ENCODE data around the gene DEFB132.

The DEFB132 gene

DNA sequence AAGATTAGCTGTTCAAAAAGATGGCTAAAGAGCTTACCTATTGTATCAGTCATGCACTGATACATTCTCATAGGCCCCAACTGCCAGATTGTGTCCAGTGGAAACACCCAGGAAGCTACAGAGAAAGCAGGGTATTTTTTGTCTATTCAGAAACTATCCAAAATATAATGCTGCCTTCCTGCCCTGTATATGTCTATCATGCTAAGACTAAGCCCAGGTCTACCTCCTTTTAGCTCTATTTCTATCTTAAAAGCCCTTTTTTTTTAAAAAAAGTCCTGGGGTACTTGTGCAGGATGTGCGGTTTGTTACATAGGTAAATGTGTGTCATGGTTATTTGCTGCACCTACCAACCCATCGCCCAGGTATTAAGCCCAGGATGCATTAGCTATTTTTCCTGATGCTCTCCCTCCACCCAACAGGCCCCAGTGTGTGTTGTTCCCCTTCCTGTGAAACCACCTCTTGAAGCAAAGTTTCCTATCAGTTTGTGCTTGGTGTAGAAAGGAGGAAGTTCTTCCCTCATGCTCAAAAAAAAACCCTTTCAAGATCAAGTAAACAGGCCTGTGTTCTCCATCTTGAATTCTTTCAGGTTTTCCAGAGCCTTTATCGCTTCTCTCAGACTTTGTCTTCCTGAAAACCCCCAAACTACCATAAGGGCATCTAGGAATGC, 30.0 kb upstream of the DEFB132 start:
- no CpG with 5 or more reads among the region's 3 CpGs for WGBS (ENCODE audit: extremely low coverage, insufficient coverage, low lambda C conversion rate)
- no peak overlapping the region for H2BK15ac ChIP-seq (replicated peaks; ENCODE audit: low read depth)

DNA sequence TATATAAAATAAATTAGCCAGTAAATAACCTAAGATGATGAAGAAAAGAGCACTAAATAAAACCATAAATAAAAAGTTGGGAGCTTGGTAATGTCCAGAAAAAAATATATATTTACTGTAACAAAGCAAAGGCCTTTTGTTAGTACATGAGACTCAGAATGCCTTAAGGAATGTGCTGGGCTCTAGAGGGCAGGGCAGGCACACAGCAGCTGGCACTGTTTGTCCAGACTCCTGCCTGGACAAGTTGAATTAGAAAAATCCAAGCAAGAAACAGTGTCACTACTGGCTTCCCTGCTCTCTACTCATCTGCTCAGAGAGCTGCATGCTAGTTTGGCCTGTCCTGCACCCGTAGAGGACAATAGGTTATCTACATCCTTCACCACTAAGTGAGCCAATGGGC, 21.6 kb upstream of the DEFB132 start:
- H3K9ac ChIP-seq (ENCODE audit: low read length) = no peak overlapping the region
- no peak overlapping the region for H3K18ac ChIP-seq (ENCODE audit: low read length)
- H3K4me3 ChIP-seq (ENCODE audit: low read length) = no peak overlapping the region
- H3K23ac ChIP-seq (ENCODE audit: low read length) = no peak overlapping the region
- no peak overlapping the region for H2AK5ac ChIP-seq (ENCODE audit: low read length)
- H3K4me2 ChIP-seq (ENCODE audit: low read length) = no peak overlapping the region
- no peak overlapping the region for H2BK15ac ChIP-seq (replicated peaks; ENCODE audit: low read depth)
- WGBS (ENCODE audit: extremely low coverage, insufficient coverage, low lambda C conversion rate) = no CpG with 5 or more reads among the region's 1 CpG
- H2BK120ac ChIP-seq (ENCODE audit: low read depth, low read length) = no peak overlapping the region
- no peaks in the 10 kb centered on the region for H3K36me3 ChIP-seq (ENCODE audit: control insufficient read depth, insufficient read depth, low read length)
- no peaks in the 10 kb centered on the region for H3K79me1 ChIP-seq (ENCODE audit: low read length)
- no peak overlapping the region for H4K8ac ChIP-seq (ENCODE audit: low read depth, low read length)
- H4K5ac ChIP-seq (ENCODE audit: low read length) = no peak overlapping the region
- no peaks in the 10 kb centered on the region for H3K27me3 ChIP-seq (ENCODE audit: insufficient read depth, low read length, poor library complexity)
- H2BK5ac ChIP-seq (ENCODE audit: low read length) = no peak overlapping the region
- H3K79me2 ChIP-seq (ENCODE audit: control insufficient read depth, insufficient read depth, low read length) = no peaks in the 10 kb centered on the region
- H3K56ac ChIP-seq (ENCODE audit: low read length) = no peak overlapping the region
- H3K4ac ChIP-seq (ENCODE audit: low read depth, low read length) = no peak overlapping the region
- H3K4me1 ChIP-seq (ENCODE audit: control insufficient read depth, low read depth, low read length) = no peaks in the 10 kb centered on the region
- H3K27ac ChIP-seq (ENCODE audit: low read depth, low read length) = no peak overlapping the region
- no peak for DNase-seq

More for the DNA sequence above, 30.0 kb upstream of the DEFB132 start:
- Histone ChIP-seq H4K8ac (ENCODE audit: low read depth, low read length) (no peak overlapping the region), H3K18ac (ENCODE audit: low read length) (no peak overlapping the region), H3K23ac (ENCODE audit: low read length) (no peak overlapping the region), H3K79me2 (ENCODE audit: control insufficient read depth, insufficient read depth, low read length) (no peaks in the 10 kb centered on the region), H3K27me3 (ENCODE audit: insufficient read depth, low read length, poor library complexity) (no peaks in the 10 kb centered on the region), H2BK5ac (ENCODE audit: low read length) (no peak overlapping the region), H3K36me3 (ENCODE audit: control insufficient read depth, insufficient read depth, low read length) (no peaks in the 10 kb centered on the region), H2BK120ac (ENCODE audit: low read depth, low read length) (no peak overlapping the region), H3K9ac (ENCODE audit: low read length) (no peak overlapping the region), H3K4ac (ENCODE audit: low read depth, low read length) (no peak overlapping the region), H3K56ac (ENCODE audit: low read length) (no peak overlapping the region), H2AK5ac (ENCODE audit: low read length) (no peak overlapping the region), H3K79me1 (ENCODE audit: low read length) (no peaks in the 10 kb centered on the region), H3K4me2 (ENCODE audit: low read length) (no peak overlapping the region), H3K27ac (ENCODE audit: low read depth, low read length) (no peak overlapping the region), H3K4me1 (ENCODE audit: control insufficient read depth, low read depth, low read length) (no peaks in the 10 kb centered on the region), H3K4me3 (ENCODE audit: low read length) (no peak overlapping the region), H4K5ac (ENCODE audit: low read length) (no peak overlapping the region)
- no peak for DNase-seq

DNA sequence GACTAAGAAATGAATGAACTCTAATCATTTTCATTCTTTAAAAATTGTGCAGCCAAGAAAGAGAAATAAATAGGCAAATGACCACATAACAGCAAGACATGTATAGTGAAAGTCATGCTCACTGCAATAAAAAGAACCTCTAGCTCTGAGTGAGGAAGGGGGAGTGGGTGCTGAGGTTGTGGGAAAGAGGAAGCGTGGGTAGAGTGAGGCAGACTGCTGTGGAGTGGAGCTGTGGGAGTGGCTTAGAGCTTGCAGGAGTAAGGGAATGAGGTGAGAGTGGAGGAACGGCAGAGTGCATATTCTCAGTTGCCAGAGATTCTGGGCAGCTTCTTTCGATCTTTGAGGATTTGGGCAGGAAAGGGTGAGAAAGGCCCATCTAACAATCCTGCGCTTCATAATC, 20.0 kb upstream of the DEFB132 start:
- Histone ChIP-seq H3K9ac (ENCODE audit: low read length) (no peak overlapping the region), H3K23ac (ENCODE audit: low read length) (no peak overlapping the region), H3K4me2 (ENCODE audit: low read length) (no peak overlapping the region), H4K5ac (ENCODE audit: low read length) (no peak overlapping the region), H3K79me2 (ENCODE audit: control insufficient read depth, insufficient read depth, low read length) (no peaks in the 10 kb centered on the region), H3K18ac (ENCODE audit: low read length) (no peak overlapping the region), H3K4me1 (ENCODE audit: control insufficient read depth, low read depth, low read length) (no peaks in the 10 kb centered on the region), H3K79me1 (ENCODE audit: low read length) (no peaks in the 10 kb centered on the region), H3K36me3 (ENCODE audit: control insufficient read depth, insufficient read depth, low read length) (no peaks in the 10 kb centered on the region), H4K8ac (ENCODE audit: low read depth, low read length) (no peak overlapping the region), H2AK5ac (ENCODE audit: low read length) (no peak overlapping the region), H2BK15ac (replicated peaks; ENCODE audit: low read depth) (no peak overlapping the region), H3K27ac (ENCODE audit: low read depth, low read length) (no peak overlapping the region), H2BK120ac (ENCODE audit: low read depth, low read length) (no peak overlapping the region), H3K27me3 (ENCODE audit: insufficient read depth, low read length, poor library complexity) (no peaks in the 10 kb centered on the region), H3K4me3 (ENCODE audit: low read length) (no peak overlapping the region), H3K56ac (ENCODE audit: low read length) (no peak overlapping the region), H2BK5ac (ENCODE audit: low read length) (no peak overlapping the region), H3K4ac (ENCODE audit: low read depth, low read length) (no peak overlapping the region)
- no CpG with 5 or more reads among the region's 4 CpGs for WGBS (ENCODE audit: extremely low coverage, insufficient coverage, low lambda C conversion rate)
- no peak for DNase-seq

DNA sequence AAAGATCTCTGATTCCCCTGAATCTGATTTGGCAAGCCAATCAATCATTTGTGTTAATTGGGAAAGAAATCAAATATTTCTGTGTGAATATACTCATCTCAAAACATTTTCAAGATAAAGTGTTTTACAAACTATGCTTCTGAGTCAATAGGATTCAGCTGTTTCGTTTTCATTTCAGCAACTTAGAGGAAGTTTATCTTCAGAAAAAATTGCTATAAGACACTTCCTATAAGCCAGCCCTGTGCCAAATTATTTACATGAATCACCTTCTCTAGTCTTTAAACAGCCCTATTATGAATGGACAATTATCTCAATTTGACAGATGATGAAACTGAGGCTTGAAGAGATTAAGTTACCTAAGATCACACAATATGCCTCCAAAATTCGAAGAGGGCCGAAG, 19.6 kb upstream of the DEFB132 start:
- no peak overlapping the region for H2AK5ac ChIP-seq (ENCODE audit: low read length)
- no peak overlapping the region for H3K9ac ChIP-seq (ENCODE audit: low read length)
- no peak overlapping the region for H4K8ac ChIP-seq (ENCODE audit: low read depth, low read length)
- no peak overlapping the region for H2BK120ac ChIP-seq (ENCODE audit: low read depth, low read length)
- H3K56ac ChIP-seq (ENCODE audit: low read length) = no peak overlapping the region
- DNase-seq = no peak
- no peaks in the 10 kb centered on the region for H3K79me2 ChIP-seq (ENCODE audit: control insufficient read depth, insufficient read depth, low read length)
- no peaks in the 10 kb centered on the region for H3K79me1 ChIP-seq (ENCODE audit: low read length)
- no peaks in the 10 kb centered on the region for H3K4me1 ChIP-seq (ENCODE audit: control insufficient read depth, low read depth, low read length)
- no peak overlapping the region for H2BK5ac ChIP-seq (ENCODE audit: low read length)
- WGBS (ENCODE audit: extremely low coverage, insufficient coverage, low lambda C conversion rate) = no CpG with 5 or more reads among the region's 3 CpGs
- H3K23ac ChIP-seq (ENCODE audit: low read length) = no peak overlapping the region
- H3K4me3 ChIP-seq (ENCODE audit: low read length) = no peak overlapping the region
- H4K5ac ChIP-seq (ENCODE audit: low read length) = no peak overlapping the region
- no peaks in the 10 kb centered on the region for H3K36me3 ChIP-seq (ENCODE audit: control insufficient read depth, insufficient read depth, low read length)
- H2BK15ac ChIP-seq (replicated peaks; ENCODE audit: low read depth) = no peak overlapping the region
- H3K18ac ChIP-seq (ENCODE audit: low read length) = no peak overlapping the region
- no peak overlapping the region for H3K4ac ChIP-seq (ENCODE audit: low read depth, low read length)
- H3K4me2 ChIP-seq (ENCODE audit: low read length) = no peak overlapping the region
- no peaks in the 10 kb centered on the region for H3K27me3 ChIP-seq (ENCODE audit: insufficient read depth, low read length, poor library complexity)
- H3K27ac ChIP-seq (ENCODE audit: low read depth, low read length) = no peak overlapping the region

DNA sequence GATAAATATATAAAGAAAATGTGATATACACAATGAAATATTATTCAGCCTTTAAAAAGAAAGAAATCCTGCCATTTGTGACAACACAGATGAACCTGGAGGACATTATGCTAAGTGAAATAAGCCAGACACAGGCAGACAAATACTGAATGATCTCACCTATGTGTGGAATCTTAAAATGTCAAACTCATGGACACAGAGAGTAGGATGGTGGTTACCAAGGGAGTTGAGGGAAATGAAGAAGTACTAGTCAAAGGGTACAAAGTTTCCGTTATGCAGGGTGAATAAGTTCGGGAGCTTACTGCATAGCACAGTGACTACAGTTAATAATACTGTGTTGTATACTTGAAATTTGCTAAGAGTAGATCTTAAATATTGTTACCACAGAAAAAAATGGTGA, 14.6 kb upstream of the DEFB132 start:
- WGBS (ENCODE audit: extremely low coverage, insufficient coverage, low lambda C conversion rate) = no CpG with 5 or more reads among the region's 2 CpGs

DNA sequence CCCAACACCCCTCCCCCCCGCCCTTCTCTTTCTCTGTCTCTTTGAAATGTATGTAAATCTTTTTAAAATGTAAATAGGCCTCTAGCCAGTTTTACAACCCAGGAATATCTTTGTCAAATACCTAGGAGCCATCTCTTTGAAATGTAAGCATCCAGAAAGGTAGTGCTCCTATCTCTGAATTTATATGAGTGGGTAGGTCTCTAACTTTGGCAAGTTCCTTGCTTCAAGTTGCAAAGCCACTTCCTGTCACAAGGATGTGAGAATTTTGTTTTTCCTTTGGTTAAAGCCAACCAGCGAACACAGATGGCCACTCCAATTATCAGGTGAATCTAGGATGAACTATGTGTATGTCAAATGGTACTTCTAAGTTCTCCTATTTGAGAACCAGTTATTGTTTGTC, 6.2 kb upstream of the DEFB132 start:
- Histone ChIP-seq H4K8ac (ENCODE audit: low read depth, low read length) (no peak overlapping the region), H3K27ac (ENCODE audit: low read depth, low read length) (no peak overlapping the region), H3K23ac (ENCODE audit: low read length) (no peak overlapping the region), H3K4me1 (ENCODE audit: control insufficient read depth, low read depth, low read length) (no peaks in the 10 kb centered on the region), H2BK5ac (ENCODE audit: low read length) (no peak overlapping the region), H2BK120ac (ENCODE audit: low read depth, low read length) (no peak overlapping the region), H3K9ac (ENCODE audit: low read length) (no peak overlapping the region), H3K4ac (ENCODE audit: low read depth, low read length) (no peak overlapping the region), H3K56ac (ENCODE audit: low read length) (no peak overlapping the region), H3K18ac (ENCODE audit: low read length) (no peak overlapping the region), H3K79me1 (ENCODE audit: low read length) (no peaks in the 10 kb centered on the region), H2BK15ac (replicated peaks; ENCODE audit: low read depth) (no peak overlapping the region), H3K4me3 (ENCODE audit: low read length) (no peak overlapping the region), H3K4me2 (ENCODE audit: low read length) (no peak overlapping the region), H3K79me2 (ENCODE audit: control insufficient read depth, insufficient read depth, low read length) (no peaks in the 10 kb centered on the region), H2AK5ac (ENCODE audit: low read length) (no peak overlapping the region), H3K27me3 (ENCODE audit: insufficient read depth, low read length, poor library complexity) (peaks cover 2% of the 10 kb centered on the region), H4K5ac (ENCODE audit: low read length) (no peak overlapping the region), H3K36me3 (ENCODE audit: control insufficient read depth, insufficient read depth, low read length) (no peaks in the 10 kb centered on the region)
- DNase-seq = peak; percentile 76
- no CpG with 5 or more reads among the region's 2 CpGs for WGBS (ENCODE audit: extremely low coverage, insufficient coverage, low lambda C conversion rate)

More for the DNA sequence above, 14.6 kb upstream of the DEFB132 start:
- no peak overlapping the region for H2BK120ac ChIP-seq (ENCODE audit: low read depth, low read length)
- no peak overlapping the region for H4K8ac ChIP-seq (ENCODE audit: low read depth, low read length)
- no peak overlapping the region for H2AK5ac ChIP-seq (ENCODE audit: low read length)
- H3K4me1 ChIP-seq (ENCODE audit: control insufficient read depth, low read depth, low read length) = no peaks in the 10 kb centered on the region
- peaks cover 2% of the 10 kb centered on the region for H3K27me3 ChIP-seq (ENCODE audit: insufficient read depth, low read length, poor library complexity)
- H3K4me3 ChIP-seq (ENCODE audit: low read length) = no peak overlapping the region
- H3K79me2 ChIP-seq (ENCODE audit: control insufficient read depth, insufficient read depth, low read length) = no peaks in the 10 kb centered on the region
- no peak overlapping the region for H3K9ac ChIP-seq (ENCODE audit: low read length)
- H4K5ac ChIP-seq (ENCODE audit: low read length) = no peak overlapping the region
- DNase-seq = no peak
- H2BK5ac ChIP-seq (ENCODE audit: low read length) = no peak overlapping the region
- no peak overlapping the region for H3K27ac ChIP-seq (ENCODE audit: low read depth, low read length)
- H3K36me3 ChIP-seq (ENCODE audit: control insufficient read depth, insufficient read depth, low read length) = no peaks in the 10 kb centered on the region
- H3K23ac ChIP-seq (ENCODE audit: low read length) = no peak overlapping the region
- H2BK15ac ChIP-seq (replicated peaks; ENCODE audit: low read depth) = no peak overlapping the region
- no peak overlapping the region for H3K18ac ChIP-seq (ENCODE audit: low read length)
- no peak overlapping the region for H3K4ac ChIP-seq (ENCODE audit: low read depth, low read length)
- no peak overlapping the region for H3K4me2 ChIP-seq (ENCODE audit: low read length)
- no peak overlapping the region for H3K56ac ChIP-seq (ENCODE audit: low read length)
- H3K79me1 ChIP-seq (ENCODE audit: low read length) = no peaks in the 10 kb centered on the region
